ENCODE measurements around the gene DAAM2.

GRCh38 chr6:39903656-39904055 lies 111.5 kb downstream of the DAAM2 start:
- TF ChIP-seq POLR2A (IDR thresholded peaks at IDR 0.05; ENCODE audit: low read depth, low read length) (no peak), POLR2AphosphoS5 (IDR thresholded peaks at IDR 0.05; ENCODE audit: low read depth, low read length) (no peak), TAF1 (IDR thresholded peaks at IDR 0.05; ENCODE audit: borderline replicate concordance, low read depth, low read length) (no peak)
